C4-2B (cell line): ENCODE data around the gene TAF8.

Experiments used
- CTCF ChIP-seq: fragments of 450-650 bp; conservative IDR thresholded peaks from 2 replicates; pipeline ENCODE4 v1.5.1; 2017; ENCODE audit warnings: mild to moderate bottlenecking
- ZFX ChIP-seq: fragments of 450-650 bp; IDR thresholded peaks from 2 replicates; pipeline ENCODE4 v1.6.1; 2017

GRCh38 chr6:42009844-42010184 is 40.5 kb upstream of the TAF8 start:
- TF ChIP-seq CTCF (no peak), ZFX (no peak)
